Stimulated activated CD4-positive, alpha-beta T cell treated with anti-CD3 and anti-CD28 coated beads, Interleukin-15, amount 100 ng/mL, for 24 hours (primary cell): Measurements from ENCODE around the gene HSPB6.
"Not testable (repeated sequence)": the region's sequence is repeated elsewhere in the genome, so short reads cannot be mapped to it uniquely, and the experiment has no call there.

ENCODE experiments used
- DNase-seq: peaks from one replicate; pipeline ENCODE4 v3.0.0-alpha.2; 2020

Gene HSPB6

DNA sequence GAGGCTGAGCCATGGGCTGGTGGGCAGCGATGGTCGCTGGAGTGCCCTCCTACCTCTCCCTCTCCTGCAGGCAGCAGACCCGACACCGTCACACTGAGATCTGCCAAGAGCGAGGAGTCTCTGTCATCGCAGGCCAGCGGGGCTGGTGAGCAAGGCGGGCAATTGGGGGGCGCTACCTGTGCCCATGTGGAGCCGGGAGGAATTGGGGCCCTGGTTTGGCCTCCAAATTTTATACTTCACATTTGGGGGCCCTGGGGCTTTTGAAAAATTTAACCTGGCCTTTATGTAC lies 28.5 kb upstream of the HSPB6 start:
- DNase-seq = no peak

GRCh38 chr19:35784503-35785338 lies 27.9 kb upstream of the HSPB6 start:
- no peak for DNase-seq

DNA sequence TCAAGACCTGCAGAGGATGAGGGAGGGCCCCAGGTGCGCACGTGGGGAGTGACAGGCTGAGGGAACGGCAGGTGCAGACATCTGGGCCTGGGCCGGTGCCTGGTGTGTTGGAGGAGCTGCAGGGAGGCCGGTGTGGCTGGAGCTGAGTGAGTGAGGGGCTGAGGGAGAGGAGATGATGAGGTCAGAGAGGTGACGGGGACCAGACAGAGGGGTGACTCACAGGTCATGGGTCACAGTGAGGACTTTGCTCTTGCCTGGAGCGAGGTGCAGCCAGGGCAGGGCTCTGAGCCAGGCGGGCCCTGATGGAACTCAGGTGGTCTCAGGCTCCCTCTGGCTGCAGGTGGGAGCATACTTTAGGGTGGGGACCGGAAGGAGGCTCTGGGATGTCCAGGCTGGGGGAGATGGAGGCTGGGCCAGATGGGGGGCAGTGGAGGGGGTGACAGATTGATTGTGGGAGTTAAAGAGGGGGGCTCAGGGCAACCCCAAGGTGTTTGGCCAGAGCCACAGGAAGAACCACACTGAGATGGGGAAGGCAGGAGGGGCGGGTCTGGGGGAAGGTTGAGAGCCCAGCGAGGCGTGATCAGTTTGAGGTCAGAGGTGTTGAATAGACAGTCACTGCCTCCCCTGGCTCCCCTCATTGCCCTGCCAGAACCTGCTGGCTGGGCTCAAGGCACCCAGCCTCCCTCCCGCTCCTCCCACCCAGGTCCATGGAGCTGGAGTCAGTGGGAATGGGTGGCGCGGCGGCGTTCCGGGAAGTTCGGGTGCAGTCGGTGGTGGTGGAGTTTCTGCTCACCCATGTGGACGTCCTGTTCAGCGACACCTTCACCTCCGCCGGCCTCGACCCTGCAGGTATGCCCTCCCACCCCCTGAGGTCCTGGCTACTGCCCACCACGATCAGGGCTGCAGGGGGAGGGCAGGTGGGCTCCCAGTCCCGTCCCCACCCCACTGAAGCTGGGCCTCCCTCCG lies 26.9 kb upstream of the HSPB6 start:
- no peak for DNase-seq

DNA sequence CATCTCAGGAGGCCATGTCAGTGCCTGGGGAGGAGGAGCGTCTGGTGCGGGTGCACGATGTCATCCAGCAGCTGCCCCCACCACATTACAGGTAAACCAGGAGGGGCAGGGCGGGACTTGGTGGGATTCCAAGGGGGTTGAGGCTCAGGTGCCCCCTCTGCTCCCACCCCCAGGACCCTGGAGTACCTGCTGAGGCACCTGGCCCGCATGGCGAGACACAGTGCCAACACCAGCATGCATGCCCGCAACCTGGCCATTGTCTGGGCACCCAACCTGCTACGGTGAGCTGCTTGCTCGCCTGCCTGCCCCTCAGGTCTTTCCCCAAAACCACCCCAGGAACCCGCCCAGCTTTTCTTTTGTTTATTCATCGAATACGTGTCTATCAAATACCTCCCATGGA lies 25.8 kb upstream of the HSPB6 start:
- no peak for DNase-seq

- no peak for DNase-seq
Measured at GRCh38 chr19:35781650-35782049, 24.8 kb upstream of the HSPB6 start.

- DNase-seq = no peak
Measured at GRCh38 chr19:35780717-35781116, 23.9 kb upstream of the HSPB6 start.

- DNase-seq = no peak
Measured at GRCh38 chr19:35780058-35780457, 23.2 kb upstream of the HSPB6 start.

DNA sequence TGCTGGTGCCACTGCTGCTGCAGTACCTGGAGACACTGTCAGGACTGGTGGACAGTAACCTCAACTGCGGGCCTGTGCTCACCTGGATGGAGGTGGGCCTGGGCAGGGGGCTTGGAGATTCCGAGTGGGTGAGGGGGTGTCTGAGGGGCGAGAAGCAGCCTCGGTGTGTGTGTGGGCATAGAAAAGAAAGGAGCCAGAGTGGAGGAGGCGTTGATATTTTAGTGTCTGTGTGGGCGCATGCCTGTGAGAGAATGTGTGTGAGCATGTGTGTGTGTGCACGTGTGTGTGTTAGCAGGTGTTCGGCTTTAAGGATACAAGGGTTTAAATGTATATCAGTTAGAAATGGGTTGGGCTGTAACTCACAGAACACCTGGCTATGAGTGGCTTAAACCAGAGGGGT lies 22.2 kb upstream of the HSPB6 start:
- DNase-seq = no peak

- no peak for DNase-seq
Measured at GRCh38 chr19:35777961-35778360, 21.1 kb upstream of the HSPB6 start.

DNA sequence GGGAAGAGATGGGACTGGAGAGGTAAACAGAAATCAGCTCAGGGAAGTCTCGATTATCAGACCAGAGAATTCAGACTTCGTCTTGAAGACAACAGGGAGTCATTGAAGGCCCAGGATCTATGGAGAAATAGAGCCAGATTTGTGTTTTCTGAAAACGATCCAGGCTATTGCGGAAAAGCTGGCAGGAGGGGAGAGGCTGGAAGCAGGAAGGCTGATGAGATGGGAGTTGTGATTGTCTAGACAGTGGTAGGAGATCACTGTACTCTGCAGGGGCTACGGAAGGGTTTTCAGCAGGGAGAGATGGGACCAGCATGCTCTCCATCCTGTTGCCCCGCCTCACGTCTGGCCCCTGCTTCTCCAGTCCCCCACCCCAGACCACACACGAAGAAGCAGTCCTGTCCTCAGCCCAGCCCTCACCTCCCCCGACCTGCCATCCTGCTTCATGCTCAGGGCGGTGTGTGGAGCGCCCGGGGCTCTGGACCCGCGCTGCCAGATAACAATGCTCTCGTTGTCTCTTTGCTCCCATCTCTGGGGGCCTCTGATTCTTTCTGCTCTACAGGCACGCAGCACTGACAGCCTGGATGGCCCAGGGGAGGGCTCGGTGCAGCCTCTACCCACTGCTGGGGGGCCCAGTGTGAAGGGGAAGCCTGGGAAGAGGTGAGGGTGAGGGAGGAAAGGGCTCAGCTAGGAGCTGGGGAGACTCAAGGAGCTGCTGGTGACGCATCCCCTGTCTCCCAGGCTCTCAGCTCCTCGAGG lies 20.4 kb upstream of the HSPB6 start:
- DNase-seq = no peak

- no peak for DNase-seq
Measured at GRCh38 chr19:35776102-35776788, 19.4 kb upstream of the HSPB6 start.

DNA sequence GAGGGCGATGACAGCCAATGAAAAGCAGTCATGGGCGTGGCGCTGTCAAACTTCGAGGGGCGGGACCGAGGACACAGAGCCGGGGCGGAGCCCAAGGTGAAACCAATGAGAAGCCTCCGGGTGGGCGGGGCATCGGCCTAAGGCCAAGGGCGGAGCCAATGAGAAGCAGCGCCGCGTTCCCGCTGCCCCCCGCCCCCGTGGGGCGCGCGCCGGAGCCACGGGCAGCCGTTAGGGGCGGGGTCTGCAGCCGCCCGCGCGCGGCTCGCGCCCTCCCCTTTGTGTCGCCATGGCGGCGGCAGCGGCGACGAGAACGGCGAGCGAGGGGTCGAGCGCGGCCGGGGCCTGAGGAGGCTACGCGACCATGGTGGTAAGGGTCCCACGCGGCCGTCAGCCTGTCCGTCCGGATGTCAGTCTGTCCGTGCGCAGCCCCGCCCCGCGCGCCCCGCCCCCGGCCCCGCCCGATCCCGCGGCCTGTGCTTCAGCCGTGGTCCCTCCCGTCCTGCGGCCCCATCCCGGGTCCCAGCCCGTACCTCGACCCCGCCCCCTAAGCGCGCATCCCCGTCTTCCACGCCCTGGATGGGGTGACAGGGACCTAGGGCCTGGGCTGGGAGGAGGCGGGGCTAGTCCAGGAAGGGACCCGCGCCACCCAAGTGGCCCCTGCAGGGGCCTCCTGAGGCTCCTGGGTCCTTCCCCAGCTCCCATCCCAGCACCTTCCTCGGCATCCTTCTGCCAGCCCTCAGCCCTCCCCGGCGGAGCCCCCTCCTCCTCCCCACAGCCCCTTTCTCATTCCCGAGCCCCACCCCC lies 18.7 kb upstream of the HSPB6 start, which contains the start of gene ARHGAP33:
Gene ARHGAP33 (plus strand): TSS at position 267 of the 804 bp plus-strand sequence. CDS start 95 bp downstream, at position 362.
- peak; percentile 100 for DNase-seq

DNA sequence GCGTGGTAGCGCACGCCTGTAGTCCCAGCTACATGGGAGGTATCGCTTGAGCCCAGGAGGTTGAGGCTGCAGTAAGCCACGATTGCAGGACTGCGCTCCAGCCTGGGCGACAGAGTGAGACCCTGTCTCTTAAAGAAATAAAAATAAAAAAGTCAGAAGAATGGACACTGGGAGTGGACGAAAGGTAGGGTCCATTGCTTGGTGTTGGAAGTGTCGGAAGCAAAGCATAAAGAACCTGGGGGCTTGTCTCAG lies 18.1 kb upstream of the HSPB6 start:
- DNase-seq = no peak

DNA sequence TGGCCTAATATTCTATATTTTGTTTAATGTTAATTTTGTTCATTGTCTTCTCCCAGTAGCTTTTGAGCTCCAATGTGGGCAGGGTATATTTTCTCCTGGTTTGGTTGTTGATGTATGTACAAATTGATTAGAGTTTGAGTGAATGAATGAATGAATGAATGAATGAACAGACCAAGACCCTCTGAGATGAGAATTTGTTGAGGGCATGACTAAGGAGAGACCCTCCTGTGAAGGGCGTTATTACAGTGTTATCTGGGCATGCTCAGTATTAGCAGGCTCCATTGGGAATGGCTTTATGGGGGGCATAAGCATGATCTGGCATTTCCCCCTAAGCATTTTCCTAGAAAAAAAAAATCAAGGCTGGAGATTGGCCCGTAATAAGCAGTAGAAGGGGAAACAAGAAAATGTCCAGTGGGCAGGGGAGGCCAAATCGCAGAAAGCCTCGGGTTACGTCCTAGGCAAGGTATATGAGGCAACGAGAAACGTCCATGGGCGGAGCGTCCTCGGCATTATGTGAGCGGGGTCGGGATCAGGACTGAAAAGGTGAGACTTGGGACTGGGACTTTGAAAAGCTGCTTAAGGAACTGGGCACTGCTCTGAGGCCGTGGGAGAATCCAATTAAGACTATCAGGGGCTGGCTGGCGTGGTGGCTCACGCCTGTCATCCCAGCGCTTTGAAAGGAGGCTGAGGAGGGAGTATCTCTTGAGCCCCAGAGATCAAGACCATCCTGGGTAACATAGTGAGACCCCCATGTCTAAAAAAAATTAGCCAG lies 17.6 kb upstream of the HSPB6 start:
- no peak for DNase-seq

DNA sequence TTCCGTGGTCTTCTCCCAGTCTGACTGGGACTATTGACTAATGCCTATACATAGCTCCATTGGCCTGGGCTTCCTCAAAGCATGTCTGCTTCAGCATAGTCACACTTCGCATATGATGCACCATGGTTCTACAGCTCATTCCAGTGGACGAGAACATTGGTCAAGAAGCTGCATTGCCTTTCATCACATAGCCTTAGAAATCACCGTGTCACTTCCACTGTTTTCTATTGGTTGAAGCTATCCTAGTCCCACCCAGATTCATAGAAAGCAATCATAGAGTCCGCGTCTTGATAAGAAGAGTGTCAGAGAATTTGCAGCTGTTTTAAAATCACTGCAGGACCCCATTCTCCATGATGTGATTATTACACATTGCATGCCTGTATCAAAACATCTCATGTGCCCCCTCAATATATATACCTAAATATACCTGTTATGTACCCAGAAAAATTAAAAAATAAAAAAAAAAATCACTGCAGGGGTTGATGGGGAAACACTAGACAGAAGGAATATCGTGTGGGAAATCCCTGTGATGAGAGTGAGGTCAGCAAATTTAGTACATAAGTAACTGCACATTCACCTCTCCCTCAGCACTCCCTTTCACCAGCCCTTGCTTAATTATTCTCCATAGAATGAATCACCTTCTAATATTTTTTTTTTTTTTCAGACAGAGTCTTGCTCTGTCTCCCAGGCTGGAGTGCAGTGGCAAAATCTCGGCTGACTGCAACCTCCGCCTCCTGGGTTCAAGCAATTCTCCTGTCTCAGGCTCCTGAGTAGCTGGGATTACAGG lies 16.4 kb upstream of the HSPB6 start:
- no peak for DNase-seq

- not testable (repeated sequence) for DNase-seq
Measured at GRCh38 chr19:35772362-35772761, 15.5 kb upstream of the HSPB6 start.

GRCh38 chr19:35768082-35768421 lies 11.2 kb upstream of the HSPB6 start:
- DNase-seq = no peak

DNA sequence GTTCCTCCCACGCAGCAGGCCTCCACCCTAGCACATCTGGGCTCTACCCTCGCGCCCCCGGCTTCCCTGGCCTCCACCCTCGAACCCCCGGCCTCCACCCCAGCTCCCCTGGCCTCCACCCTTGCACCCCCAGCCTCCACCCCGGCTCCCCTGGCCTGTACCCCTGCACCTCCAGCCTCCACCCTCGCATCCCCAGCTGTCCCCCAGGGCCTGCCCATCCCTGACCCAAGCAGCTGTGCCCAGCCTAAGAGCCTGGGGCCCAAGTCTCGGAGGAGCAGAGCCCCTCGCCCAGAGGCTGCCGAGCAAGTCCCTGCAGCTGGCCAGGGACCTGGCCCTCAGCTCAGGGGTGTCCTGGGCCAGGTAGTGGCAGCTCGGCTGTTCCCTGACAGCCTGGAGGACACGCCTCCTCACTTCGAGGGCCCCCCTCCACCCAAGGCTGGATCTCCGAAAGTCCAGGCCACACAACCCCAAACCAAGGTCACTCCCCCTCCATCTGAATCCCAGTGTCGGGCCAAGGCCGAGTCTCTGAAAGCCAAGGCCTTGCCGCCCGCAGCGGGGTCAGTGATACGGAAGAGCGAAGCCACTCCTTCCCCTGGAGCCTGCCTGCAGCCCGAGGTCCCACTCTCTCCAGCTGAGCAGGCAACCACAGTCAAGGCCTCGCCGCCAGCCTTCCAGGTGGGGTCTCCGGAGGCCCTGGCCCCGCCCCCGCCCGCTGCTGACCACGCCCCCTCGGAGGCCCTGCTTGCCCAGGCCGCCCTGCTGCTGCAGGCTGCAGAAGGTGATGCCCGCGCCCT lies 10.7 kb upstream of the HSPB6 start:
- no peak for DNase-seq

DNA sequence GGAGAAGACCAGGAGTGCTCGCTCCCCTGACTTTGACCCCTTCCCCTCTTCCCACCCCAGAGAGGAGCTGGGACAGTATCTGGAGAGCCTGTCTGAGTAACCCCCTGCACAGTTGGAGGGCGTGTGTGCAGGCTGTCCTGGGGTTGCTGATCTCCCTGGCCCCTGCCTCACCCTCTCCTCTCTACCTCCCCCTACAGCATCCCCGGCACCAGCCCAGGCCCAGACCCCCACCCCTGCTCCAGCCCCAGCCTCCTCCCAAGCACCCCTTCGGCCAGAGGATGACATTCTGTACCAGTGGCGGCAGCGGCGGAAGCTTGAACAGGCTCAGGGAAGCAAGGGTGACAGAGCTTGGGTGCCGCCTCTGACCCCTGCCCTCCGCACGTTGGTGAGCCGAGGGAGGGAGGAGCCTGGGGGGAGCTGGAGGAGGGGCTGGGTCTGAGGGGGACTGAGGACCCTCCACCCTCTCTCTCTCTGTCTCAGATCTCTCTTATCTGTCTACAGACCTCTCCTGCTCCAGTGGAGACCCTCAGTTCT lies 9.8 kb upstream of the HSPB6 start:
- DNase-seq = no peak
